Activated naive CD8-positive, alpha-beta T cell treated with anti-CD3 and anti-CD28 coated beads, Interleukin-2, amount 50 U/mL, for 24 hours (primary cell): ENCODE data around the gene IL1RAPL1.

ENCODE experiments used
- ATAC-seq: fragments of 150-1000 bp; cut with Tn5 transposase; one replicate; pipeline ENCODE4 v1.10.0; 2021
- DNase-seq: peaks from one replicate; pipeline ENCODE4 v3.0.0; 2021
- H3K27ac Mint-ChIP-seq: one replicate; pipeline ENCODE4 v1.8.0; 2021; ENCODE audit warnings: mild to moderate bottlenecking, mixed read lengths
- H3K27me3 Mint-ChIP-seq: one replicate; pipeline ENCODE4 v1.8.0; 2021; ENCODE audit warnings: mixed read lengths
- H3K36me3 Mint-ChIP-seq: one replicate; pipeline ENCODE4 v1.8.0; 2021; ENCODE audit warnings: low read depth, mixed read lengths
- H3K4me1 Mint-ChIP-seq: one replicate; pipeline ENCODE4 v1.8.0; 2021; ENCODE audit warnings: mixed read lengths
- H3K4me3 Mint-ChIP-seq: one replicate; pipeline ENCODE4 v1.8.0; 2021; ENCODE audit warnings: mild to moderate bottlenecking, moderate library complexity, mixed read lengths
- H3K9me3 Mint-ChIP-seq: one replicate; pipeline ENCODE4 v1.8.0; 2021; ENCODE audit warnings: mixed read lengths

IL1RAPL1 gene

DNA sequence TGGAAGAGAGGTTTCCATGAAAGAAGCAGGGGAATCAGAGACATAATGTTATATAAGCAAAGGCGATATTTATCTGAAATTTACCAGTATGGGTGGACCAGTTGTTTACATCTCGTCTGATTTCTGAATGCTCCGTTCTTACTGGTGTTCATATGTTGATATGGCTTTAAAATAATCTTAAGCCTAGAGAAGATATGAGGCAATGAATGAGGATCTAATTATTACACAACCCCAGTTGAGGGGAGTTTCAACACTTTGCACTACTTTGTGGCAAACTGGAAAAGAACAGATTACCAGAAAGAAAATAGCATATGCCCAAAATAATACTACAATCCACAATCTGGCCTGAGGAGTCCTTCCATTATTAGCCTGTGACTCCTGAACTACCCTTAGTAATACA lies 1364.8 kb downstream of the IL1RAPL1 start:
- DNase-seq (no peak), ATAC-seq (no peak)
- Mint-ChIP-seq H3K36me3 (no peaks in the 10 kb centered on the region), H3K27me3 (no peaks in the 10 kb centered on the region), H3K27ac (no peak overlapping the region), H3K4me1 (no peaks in the 10 kb centered on the region), H3K4me3 (no peak overlapping the region), H3K9me3 (no peaks in the 10 kb centered on the region)

DNA sequence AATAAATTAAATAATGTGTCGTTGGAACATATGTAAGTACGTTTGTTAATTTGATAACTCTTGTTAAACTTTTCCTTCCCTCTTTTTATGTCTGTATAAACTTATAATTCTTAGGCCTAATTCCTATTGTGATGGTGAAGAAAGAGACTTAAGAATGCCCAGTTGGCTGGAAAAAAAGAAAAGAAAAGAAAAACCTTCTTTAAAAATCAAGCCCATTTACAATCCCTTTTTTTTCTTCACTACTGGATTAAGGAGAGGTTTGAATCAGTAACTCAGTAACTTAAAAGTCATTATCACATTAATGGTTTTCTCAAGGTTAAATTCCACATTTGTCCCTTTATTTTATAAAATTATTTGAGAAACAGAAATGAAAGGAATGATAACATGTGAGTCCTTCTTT lies 1374.8 kb downstream of the IL1RAPL1 start:
- H3K27ac Mint-ChIP-seq, result no peak overlapping the region

DNA sequence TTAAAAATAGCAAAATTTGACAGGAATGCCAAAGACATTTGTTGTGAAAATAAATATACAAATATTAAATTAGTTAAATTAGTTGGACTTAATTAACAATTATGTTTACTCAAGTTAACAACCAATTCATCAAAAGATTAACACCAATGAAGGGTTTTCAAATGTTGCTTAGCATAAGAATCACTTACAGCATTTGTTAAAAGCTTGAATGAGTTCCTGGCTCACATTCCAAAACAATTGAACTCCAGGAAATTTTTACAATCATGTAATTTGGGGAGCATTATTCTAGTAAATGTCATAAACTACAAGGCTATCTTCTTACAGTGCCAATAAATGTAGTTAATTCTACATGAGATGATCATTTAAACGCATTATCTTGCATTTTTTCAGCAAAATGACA lies 1378.4 kb downstream of the IL1RAPL1 start:
- no peak overlapping the region for H3K4me3 Mint-ChIP-seq
- H3K27ac Mint-ChIP-seq, result no peak overlapping the region
- H3K4me1 Mint-ChIP-seq, result no peaks in the 10 kb centered on the region
- H3K27me3 Mint-ChIP-seq, result no peaks in the 10 kb centered on the region
- H3K9me3 Mint-ChIP-seq, result no peaks in the 10 kb centered on the region
- DNase-seq (no peak), ATAC-seq (no peak)
- no peaks in the 10 kb centered on the region for H3K36me3 Mint-ChIP-seq

More for the DNA sequence above, 1374.8 kb downstream of the IL1RAPL1 start:
- no peaks in the 10 kb centered on the region for H3K4me1 Mint-ChIP-seq
- no peaks in the 10 kb centered on the region for H3K9me3 Mint-ChIP-seq
- ATAC-seq (no peak), DNase-seq (no peak)
- no peaks in the 10 kb centered on the region for H3K27me3 Mint-ChIP-seq
- no peak overlapping the region for H3K4me3 Mint-ChIP-seq
- H3K36me3 Mint-ChIP-seq, result no peaks in the 10 kb centered on the region

DNA sequence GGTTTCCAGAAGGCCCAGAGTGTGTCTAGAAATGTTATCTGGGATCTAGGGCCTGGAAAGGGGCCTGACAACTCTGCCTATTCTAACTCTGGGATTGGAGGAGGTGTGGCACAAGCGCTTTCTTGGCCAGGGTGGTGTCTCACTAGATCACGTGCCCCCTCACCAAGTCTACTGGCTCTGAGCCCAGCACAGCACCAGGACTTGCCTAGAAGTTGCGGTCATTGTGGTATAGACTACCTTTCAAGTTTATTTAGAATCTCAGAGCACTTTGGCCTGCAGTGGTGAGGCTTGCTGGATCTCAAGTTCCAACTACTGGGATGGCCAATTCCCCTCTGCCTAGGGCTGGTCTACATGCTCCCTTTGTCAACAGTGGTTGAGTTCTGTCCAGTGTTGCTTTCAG lies 1404.8 kb downstream of the IL1RAPL1 start:
- no peaks in the 10 kb centered on the region for H3K9me3 Mint-ChIP-seq
- ATAC-seq, result no peak
- H3K4me1 Mint-ChIP-seq, result no peaks in the 10 kb centered on the region
- no peak for DNase-seq
- H3K4me3 Mint-ChIP-seq, result no peak overlapping the region
- H3K36me3 Mint-ChIP-seq, result no peaks in the 10 kb centered on the region
- no peaks in the 10 kb centered on the region for H3K27me3 Mint-ChIP-seq
- H3K27ac Mint-ChIP-seq, result no peak overlapping the region

DNA sequence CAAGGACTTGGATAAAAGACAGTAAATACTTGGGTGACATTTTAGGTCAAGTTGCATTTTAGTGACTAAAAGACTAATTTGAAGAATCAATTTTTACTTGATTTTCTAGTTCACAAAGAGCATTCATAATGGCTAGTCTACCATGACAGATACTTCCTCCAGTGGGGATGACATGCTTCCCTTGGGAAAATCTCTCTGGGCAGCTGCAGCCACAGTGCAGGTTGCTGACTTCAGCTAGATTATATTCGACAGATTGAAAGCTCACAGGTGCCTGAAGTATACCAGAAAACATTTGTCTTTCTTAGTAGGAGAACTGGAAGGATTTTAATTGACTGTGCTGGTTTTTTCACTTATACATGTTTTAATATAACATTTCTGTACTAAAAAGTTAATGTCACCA lies 1418.6 kb downstream of the IL1RAPL1 start:
- Mint-ChIP-seq H3K4me3 (no peak overlapping the region), H3K9me3 (no peaks in the 10 kb centered on the region), H3K27ac (no peak overlapping the region), H3K4me1 (no peaks in the 10 kb centered on the region), H3K36me3 (no peaks in the 10 kb centered on the region), H3K27me3 (no peaks in the 10 kb centered on the region)
- ATAC-seq (no peak), DNase-seq (no peak)
